GM19025 (cell line): ENCODE data around the gene POM121L2.

Experiments used
- ATAC-seq: cut with Tn5 transposase; IDR thresholded peaks from one replicate; pipeline ENCODE4 v1.9.1; 2021; ENCODE audit warnings: mild to moderate bottlenecking, low read depth, moderate library complexity; ENCODE audit not compliant: unreplicated experiment

Gene POM121L2

DNA sequence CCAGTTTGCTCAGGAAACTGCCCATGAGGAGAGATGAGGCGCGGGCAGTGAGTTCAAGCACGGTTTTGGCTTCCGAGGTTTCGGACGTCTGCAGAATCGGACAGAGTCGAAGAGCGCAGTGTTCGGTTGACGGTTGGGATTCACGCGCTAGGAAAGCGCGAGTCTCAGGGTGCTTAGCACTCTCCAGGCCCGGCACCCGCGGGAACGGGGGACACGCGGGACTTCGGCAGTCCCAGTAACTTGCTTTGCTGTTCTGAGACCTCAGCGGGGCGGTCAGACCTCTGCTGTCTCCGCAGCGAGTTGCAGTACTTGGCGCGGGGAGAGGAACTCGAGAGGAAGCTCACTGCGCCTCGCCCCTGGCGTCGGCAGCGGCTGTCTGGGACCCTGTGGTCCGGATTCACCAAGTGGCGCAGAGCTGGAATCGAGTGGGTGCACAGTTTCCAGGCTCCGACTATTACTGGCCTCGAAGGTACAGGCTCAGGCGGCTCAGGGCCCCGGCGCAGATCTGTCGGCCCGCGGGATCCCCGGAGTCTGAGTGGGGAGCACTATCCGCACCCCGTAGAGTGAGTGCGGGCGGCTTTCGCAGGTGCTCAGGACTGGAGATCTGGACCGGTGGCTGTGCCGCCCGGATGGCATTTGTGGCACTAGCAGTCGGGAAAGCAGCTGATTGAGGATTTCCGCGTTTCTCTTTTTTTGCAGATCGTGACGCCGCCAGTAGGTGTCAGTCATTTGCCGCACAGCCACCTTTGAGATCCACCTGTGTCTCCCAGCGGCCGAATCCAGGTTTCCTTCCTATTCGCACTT is at the start of gene POM121L2:
POM121L2 (minus strand) TSS at position 128 of the 804 bp plus-strand sequence; CDS start at position 25, 103 bp downstream.
- ATAC-seq = no peak

DNA sequence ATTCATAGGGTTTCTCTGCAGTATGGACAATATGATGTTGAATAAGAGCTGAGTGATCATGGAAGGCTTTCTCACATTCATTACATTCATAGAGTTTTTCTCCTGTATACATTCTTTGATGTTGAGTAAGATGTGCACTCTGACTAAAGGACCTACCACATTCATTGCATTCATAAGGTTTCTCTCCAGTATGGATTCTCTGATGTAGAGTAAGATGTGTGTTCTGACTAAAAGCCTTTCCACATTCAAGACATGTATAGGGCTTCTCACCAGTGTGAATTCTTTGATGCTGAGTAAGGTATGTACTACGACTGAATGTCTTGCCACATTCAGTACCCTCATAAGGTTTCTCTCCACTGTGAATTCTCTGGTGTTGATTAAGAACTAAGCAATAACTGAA is 47.2 kb upstream of the POM121L2 start:
- no peak for ATAC-seq

DNA sequence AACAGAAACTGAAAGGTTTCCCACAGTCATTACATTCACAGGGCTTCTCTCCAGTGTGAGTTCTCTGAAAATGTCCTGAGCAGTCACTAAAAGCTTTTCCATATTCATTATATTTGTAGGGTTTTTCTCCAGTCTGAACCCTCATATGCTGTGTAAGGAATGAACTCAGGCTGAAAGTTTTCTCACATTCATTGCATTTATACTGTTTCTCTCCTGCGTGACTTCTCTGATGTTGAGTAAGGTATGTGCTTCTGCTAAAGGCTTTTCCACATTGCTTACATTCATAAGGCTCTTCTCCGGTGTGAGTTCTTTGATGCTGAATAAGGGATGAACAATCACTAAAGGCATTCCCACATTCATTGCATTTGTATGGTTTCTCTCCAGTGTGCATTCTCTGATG is 46.7 kb upstream of the POM121L2 start:
- ATAC-seq = no peak

DNA sequence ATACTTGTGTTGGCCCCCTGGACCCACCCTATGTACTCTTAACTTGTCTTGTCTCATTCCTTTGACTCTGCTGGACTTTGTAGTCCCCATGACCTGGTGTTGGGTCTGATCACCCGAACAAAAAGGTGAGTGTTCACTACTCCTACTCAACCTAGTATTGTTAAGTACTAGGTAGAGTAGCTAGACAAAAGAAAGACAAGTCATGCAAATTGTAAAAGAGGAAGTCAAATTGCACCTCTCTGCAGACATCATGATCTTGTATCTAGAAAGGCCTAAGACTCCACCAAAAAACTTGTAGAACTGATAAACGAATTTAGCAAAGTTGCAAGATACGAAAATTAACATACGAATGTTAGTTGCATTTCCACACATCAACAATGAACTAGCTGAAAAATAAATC is 40.8 kb upstream of the POM121L2 start:
- no peak for ATAC-seq

DNA sequence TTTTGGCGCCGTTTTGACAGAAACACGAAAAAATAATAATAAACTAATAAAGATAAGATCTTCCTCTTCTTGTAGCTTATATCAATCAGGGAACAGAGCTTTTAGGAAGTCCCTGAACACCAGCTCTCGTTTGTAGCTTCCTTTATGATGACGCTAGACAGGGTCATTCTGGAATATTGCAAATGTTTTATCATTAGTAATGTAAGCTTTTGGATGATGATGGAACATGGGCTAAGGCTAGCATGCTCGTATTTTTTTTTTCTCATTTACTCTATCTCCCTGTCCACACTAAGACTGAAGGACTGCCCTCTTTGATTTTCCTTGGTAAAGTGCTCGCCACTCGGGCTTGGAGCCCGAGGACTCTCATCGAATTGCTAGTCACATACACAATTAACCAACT is 22.1 kb upstream of the POM121L2 start:
- ATAC-seq = no peak

DNA sequence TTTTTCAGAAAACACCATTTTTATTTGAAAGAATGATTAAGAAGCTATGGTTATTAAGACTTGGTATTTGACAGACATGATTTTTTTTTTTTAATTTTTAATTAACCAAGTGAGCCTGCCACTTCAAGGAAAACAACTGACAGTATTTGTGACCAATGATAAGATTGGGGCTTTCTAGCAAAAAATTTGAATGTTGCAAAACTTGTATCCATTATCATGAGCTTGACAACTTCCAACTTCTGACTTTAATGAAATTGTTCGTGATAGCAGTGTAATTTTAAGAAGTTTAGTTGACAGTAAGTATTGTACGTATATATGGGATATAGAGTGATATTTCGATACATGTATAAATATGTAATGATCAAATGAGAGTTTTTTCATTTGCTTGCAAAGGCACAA is 21.6 kb upstream of the POM121L2 start:
- no peak for ATAC-seq

DNA sequence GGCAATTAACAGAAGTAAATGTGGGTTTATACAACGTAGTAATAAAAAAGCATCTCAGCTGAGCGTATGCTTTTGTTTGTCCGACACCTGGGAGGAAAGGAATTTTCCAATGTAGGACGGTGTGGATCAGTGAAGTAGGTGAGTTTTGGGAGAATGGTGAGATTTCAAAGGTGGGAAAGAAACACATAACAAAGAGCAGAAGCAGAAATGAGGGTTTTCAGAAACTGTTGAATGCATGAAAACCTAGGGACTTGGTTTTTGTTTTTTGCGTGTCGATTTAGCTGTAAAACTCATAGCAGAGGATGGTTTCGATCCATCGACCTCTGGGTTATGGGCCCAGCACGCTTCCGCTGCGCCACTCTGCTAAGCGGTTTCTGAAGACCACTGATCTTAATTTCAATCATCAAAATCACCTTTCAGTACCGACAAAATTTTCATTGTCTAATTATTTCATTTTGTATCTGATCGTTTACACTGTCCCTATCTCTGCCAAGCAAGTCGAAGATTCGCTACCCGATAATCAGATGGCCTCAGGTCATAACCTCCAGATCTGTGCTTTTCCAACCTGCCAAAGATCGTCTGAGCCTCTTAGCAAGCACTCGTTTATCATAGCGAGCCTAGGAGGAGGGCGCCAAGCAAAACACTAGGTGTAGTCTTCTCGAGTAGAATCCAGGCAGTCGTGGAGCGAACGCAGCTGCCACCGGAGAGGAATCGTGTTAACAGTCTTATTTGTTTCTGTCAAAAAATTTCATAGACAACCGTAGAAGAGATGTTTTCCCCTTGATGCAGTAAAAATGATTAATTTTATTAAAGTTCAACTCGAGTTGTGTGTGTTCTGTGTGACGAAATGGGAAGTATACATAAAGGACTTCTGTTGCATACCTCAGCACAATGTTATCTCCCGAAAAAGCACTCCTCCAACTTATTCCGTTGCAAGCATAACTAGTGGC is 20.9 kb upstream of the POM121L2 start:
- ATAC-seq = no peak

DNA sequence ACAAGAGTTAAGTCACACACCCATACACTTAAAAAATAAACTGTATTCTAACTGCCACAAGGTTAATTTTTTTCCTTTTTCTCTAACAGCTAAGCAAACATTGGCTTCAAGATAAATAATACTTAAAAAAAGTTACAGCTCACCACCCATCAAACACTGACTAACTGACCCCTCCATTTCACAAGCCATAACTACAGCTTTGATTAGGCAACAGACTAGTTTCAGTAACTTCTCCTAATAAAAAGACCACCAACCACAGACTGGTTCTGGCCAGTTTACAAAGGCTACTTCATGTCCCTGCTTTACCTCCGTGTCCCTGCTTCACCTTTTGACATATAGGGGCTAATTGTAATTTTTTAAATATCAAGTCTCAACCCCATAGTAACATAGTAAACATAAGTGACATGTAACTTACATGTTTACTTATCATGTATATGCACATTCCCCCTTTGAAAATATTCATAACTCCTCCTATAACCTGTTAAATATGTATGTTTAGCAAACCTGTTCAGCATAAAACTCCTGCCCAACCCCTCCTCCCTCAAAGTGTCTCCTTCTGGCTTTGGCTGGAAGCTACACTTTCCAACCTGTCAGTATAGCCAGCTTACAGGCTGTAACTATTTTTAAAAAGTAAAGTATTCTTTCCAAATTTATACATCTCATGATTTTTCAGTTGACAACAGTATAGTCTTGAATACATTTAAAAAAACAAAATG is 15.1 kb upstream of the POM121L2 start:
- no peak for ATAC-seq

DNA sequence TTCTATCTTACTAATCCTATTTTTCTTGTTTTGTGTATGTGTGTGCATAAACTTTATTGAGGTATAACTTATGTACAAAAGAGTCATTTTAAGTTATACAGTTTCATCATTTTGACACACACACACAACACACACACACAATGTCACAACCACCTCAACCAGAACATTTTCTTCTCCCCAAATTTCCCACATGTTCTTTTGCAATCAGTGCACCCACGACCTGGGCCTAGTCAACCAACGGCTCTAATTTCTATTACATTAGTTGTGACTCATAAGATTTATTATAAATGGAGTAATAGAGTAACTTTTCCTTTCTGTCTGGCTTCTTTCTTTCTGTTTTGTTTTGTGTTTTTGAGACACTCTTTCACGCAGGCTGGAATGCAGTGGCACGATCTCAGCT is 9.8 kb upstream of the POM121L2 start:
- no peak for ATAC-seq

DNA sequence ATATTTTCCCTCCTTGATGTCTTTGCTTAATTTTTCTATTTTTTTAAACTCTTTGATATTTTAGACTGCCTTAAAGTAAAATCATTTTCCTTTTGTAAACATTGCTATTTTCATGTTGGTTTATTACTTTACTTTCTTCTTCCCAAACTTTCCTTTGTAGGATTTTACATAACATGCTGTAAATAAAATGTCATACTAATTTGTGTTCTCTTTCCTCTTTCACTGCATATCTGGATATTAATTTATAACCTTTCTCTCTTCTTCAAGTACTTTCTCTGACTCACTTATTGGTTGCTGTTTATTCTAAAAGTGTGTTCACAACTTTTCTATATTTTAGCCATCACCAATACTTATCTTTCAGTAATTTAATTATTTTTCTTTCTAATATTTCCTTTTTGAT is 9.3 kb upstream of the POM121L2 start:
- ATAC-seq = no peak

DNA sequence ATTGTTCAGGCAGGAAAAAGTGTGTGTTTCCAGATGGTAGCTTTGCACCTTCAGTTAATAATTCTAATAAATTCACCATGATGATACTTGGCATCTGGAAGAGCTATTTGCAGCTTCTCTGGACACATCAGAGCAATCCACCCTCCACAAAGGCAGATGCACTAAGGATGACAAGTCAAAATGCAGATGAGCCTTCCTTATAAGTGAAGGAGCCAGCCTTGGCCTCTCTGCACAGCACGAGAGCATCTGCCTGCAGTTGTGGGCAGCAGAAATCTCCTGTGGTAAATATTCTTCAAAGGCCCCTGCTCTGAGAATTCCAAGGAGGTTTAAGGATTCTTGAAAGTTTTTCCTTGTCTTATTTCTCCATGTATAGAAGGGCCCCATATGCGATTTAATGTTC is 6.9 kb upstream of the POM121L2 start:
- no peak for ATAC-seq

DNA sequence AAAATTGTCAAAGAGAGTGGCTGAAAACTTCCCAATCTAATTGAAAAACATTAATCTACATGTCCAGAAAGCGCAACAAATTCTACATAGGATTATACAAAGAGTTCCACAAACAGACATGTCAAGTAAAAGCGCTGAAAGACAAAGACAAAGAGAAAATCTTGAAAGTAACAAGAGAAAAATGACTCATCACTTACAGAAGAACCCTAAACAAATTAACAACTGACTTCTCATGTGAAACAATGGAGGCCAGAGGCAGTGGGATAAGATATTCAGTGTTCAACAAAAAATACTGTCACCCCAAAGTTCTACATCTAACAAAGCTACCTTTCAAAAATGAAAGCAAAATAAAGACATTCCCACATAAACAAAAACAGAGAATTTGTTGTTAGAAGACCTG is 2.0 kb upstream of the POM121L2 start:
- no peak for ATAC-seq

DNA sequence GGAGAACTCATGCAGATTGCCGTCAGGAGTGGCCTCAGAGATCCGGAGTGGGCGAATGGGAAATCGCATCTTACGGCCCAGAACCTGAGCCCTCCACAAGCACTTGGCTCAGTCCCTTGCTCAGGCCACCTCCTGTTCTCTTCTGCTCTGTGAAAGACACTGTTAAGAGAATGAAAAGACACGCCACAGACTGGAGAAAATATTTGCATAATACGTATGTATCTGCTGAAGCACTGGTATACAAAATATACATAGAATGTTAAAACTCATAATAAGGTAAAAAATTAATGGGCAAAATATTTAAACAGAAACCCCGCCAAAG is 838 bp upstream of the POM121L2 start:
- ATAC-seq = no peak

DNA sequence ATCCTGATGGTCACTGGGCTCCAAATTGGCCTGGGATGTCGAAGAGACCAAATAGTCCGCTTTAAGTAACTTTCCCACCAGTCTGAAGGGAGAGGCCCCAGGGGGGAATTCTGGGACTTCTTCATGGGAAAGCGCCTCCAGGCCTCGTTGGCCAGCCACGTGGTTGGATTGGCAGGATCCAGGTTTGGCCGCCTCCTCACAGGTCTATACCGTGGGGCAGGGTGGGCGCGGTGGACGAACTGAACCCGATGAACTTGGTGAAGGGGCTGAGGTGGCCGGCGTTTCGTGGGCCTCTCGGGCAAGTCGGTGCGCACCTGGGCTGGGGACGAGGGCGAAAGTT is 297 bp downstream of the POM121L2 start:
- no peak for ATAC-seq

DNA sequence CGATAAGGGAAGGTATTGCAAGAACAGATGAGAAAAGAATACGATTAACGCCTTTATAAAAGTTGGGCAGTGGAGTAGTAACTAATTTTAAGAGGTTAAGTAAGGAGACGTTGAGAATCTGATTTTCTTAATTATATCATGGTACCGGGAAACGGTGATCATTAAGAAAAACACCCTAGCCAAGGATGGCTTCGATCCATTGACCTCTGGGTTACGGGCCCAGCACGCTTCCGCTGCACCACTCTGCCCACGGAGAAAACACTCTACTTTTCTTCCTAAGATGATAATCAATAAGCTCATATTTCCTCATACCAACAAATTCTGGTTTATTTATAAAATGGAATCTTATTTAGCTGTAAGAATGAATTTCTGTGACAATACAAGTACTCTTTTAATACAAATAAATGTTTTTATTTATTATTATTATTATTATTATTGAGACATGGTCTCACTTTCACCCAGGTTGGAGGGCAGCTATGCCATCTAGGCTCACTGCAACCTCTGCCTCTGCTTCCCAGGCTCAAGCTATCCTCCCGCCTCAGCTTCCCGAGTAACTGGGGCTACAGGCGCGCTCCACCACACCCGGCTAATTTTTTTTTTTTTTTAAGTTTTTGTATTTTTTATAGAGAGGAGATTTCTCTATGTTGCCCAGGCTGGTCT is 8.3 kb downstream of the POM121L2 start:
- no peak for ATAC-seq

DNA sequence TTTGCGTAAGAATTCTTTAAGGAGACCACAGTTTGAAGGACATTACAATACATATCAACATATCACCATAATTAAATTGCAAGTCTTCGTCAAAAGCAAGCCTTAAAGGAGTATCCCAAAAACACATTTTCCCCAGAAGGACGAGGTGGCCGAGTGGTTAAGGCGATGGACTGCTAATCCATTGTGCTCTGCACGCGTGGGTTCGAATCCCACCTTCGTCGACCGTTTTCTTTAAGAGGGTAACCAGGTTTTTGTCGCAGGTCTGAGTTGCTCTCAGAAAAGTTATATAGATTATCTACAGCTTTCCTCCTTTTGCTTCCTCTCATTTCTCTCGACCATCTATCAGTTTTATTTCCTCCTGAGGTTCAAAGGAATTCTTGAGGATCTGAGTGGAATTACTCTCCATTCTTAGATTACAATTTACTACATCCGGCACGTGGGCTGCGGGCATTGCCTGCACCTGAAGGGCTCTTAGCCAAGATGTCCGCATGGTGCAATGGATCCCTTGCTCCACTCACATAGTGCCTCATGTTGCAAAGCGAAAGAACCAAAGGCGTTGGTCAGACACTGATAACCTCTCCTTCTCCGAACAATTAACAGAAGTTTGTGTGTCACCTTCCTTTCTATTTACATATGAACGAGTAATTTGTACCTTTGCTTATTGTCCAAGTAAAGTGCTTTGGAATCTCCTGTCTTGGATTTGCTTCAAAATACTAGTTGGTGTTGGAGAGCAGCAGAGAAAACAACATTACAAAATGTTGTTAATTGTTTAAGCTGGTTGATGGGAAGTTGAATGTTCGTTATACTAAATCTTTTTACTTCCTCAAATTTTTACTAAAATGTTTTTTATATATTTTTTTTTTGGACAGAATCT is 14.0 kb downstream of the POM121L2 start:
- ATAC-seq = no peak

DNA sequence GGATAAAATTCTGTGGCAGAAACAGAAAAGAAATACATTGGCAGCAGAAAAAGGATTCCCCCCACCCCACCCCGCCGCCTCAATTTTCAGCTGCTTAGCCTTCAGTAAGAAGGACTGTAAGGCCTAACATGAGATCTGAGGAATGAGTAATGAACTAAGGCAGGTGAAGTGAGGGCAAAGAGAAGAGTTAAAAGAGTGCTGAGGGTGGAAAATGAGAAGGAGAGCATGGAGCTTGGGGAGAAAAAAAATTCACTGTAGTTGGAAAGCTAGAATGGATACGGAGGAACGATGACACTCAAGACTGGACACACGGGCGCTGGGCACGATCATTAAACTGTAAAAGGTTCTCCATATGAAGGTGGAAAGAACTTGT is 14.6 kb downstream of the POM121L2 start:
- ATAC-seq = no peak

DNA sequence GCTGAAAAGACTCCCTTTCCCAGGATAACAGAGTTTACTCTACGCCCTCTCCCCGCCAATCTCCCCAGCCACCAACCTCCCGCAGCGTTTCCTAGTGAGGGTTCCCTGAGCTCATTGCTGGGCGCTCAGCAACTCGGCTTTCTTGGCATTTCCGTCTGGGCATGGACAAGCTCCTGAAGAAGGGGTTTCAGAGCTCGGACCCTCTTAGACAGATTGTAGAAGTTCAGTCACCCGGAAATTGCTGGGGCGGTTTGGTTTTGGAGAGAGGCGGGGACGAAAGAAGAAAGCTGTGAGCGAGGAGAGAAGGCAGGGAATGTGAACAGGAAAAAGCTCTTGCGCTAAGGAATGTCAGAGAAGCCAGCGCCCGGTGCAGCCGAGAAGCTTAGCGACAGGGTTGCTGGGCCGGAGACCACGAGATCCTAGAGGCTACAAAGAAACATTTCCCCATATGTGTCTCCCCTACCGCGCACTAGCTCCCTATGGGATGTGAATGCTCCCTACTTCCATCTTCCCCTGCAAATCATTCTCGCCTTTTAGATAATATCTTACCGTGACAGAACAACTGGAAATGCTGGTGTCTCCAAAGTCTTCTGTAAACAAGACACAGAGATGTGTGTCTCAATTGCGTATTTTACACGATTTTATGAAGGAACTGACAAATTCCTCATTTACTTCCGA is 15.8 kb downstream of the POM121L2 start:
- no peak for ATAC-seq
